NB4 (cell line): ENCODE measurements around the gene ASPG.

Source experiments
- DNase-seq: peaks from one replicate; pipeline ENCODE4 v3.0.0; 2010; ENCODE audit warnings: low read depth
- H3K4me3 ChIP-seq: one replicate; pipeline ENCODE4 v1.5.1; 2011; ENCODE audit warnings: mild to moderate bottlenecking, low read depth, low read length, moderate library complexity
- CTCF ChIP-seq: IDR thresholded peaks from one replicate; pipeline ENCODE4 v1.5.1; 2012; ENCODE audit warnings: low read depth, low read length
- MYC ChIP-seq: IDR thresholded peaks from 2 replicates; pipeline ENCODE4 v1.6.1; 2011; ENCODE audit warnings: low read depth, low read length
- POLR2A ChIP-seq: IDR thresholded peaks from 2 replicates; pipeline ENCODE4 v1.6.1; 2011; ENCODE audit warnings: mild to moderate bottlenecking; ENCODE audit not compliant: insufficient read length; ENCODE audit errors: extremely low read depth
- TF ChIP-seq, protein P1 (sequence below): IDR thresholded peaks from 2 replicates; pipeline ENCODE4 v1.6.1; 2011; ENCODE audit warnings: low read depth, low read length

Gene ASPG

GRCh38 chr14:104115131-104115600 is 29.7 kb downstream of the ASPG start:
- no peak overlapping the region for H3K4me3 ChIP-seq
- DNase-seq, result no peak
- TF ChIP-seq, protein P1, sequence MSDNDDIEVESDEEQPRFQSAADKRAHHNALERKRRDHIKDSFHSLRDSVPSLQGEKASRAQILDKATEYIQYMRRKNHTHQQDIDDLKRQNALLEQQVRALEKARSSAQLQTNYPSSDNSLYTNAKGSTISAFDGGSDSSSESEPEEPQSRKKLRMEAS, result no peak
- TF ChIP-seq CTCF, result no peak
- TF ChIP-seq POLR2A, result no peak
- no peak for TF ChIP-seq MYC

GRCh38 chr14:104115691-104116287 is 30.3 kb downstream of the ASPG start:
- no peak overlapping the region for H3K4me3 ChIP-seq
- TF ChIP-seq, protein P1, result no peak
- TF ChIP-seq POLR2A (no peak), MYC (no peak), CTCF (no peak)
- no peak for DNase-seq

GRCh38 chr14:104116288-104116755 is 30.8 kb downstream of the ASPG start:
- DNase-seq, result no peak
- TF ChIP-seq, protein P1, result no peak
- H3K4me3 ChIP-seq, result no peak overlapping the region

DNA sequence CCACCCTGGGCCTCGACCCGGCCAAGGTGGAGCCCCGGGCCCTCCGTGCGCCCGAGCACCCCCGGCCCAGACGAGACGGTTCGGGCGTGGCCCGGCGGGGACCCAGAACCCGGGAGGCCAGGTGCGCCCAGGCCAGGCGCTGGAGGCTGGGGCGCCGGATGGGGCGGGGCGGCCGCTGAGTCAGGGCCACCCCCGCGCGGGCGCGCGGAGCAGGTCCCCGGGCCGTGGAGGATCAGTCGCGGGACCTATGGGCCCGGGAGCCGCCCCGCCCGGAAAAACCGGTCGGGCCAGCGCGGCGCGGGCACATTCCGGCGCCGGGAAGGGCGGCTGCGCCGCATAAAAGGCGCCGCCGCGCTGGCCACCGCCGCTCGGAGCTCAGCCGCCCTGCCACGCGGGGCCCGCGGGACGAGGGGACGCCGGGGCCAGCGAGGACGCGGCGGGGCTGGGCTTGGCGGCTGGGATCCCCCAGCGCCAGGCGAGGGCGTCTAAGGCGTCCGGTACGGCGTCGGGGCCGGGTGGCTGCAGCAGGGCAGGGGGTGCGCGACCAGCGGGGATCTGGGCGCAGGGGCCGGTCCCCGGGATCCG is 31.3 kb downstream of the ASPG start:
- no peak for DNase-seq
- TF ChIP-seq, protein P1, result no peak
- TF ChIP-seq POLR2A (no peak), MYC (no peak), CTCF (no peak)
- no peak overlapping the region for H3K4me3 ChIP-seq

- DNase-seq, result no peak
- no peak overlapping the region for H3K4me3 ChIP-seq
- TF ChIP-seq, protein P1, result no peak
- TF ChIP-seq MYC (no peak), POLR2A (no peak), CTCF (no peak)
Observed at GRCh38 chr14:104117341-104118005, 32.0 kb downstream of the ASPG start.
